ENCODE measurements around the gene SLC6A5.

The SLC6A5 gene

GRCh38 chr11:20597154-20597679 is 2.2 kb upstream of the SLC6A5 start:
- no peak for DNase-seq (ENCODE audit: low read depth)
- no peak for TF ChIP-seq CTCF (conservative IDR thresholded peaks at IDR 0.05; ENCODE audit: low read length)
- no peak overlapping the region for H3K4me3 ChIP-seq (ENCODE audit: low read length)

- no peak overlapping the region for H3K4me3 ChIP-seq (ENCODE audit: low read length)
- no peak for DNase-seq (ENCODE audit: low read depth)
- no peak for TF ChIP-seq CTCF (conservative IDR thresholded peaks at IDR 0.05; ENCODE audit: low read length)
These were observed 1.5 kb upstream of the SLC6A5 start for GRCh38 chr11:20597680-20598484.

- H3K4me3 ChIP-seq (ENCODE audit: low read length), result no peak overlapping the region
- no peak for TF ChIP-seq CTCF (conservative IDR thresholded peaks at IDR 0.05; ENCODE audit: low read length)
- no peak for DNase-seq (ENCODE audit: low read depth)
These were observed 916 bp upstream of the SLC6A5 start for GRCh38 chr11:20598492-20598891.

- no peak for TF ChIP-seq CTCF (conservative IDR thresholded peaks at IDR 0.05; ENCODE audit: low read length)
- H3K4me3 ChIP-seq (ENCODE audit: low read length), result no peak overlapping the region
- no peak for DNase-seq (ENCODE audit: low read depth)
These were observed 575 bp downstream of the SLC6A5 start for GRCh38 chr11:20600020-20600346.

GRCh38 chr11:20600551-20600950 is 1.1 kb downstream of the SLC6A5 start:
- H3K4me3 ChIP-seq (ENCODE audit: low read length), result no peak overlapping the region
- no peak for DNase-seq (ENCODE audit: low read depth)
- no peak for TF ChIP-seq CTCF (conservative IDR thresholded peaks at IDR 0.05; ENCODE audit: low read length)

GRCh38 chr11:20601221-20601914 is 2.0 kb downstream of the SLC6A5 start:
- no peak for DNase-seq (ENCODE audit: low read depth)
- TF ChIP-seq CTCF (conservative IDR thresholded peaks at IDR 0.05; ENCODE audit: low read length), result no peak
- H3K4me3 ChIP-seq (ENCODE audit: low read length), result no peak overlapping the region

Measured in AG10803 (cell line).